Hepatocyte (in vitro differentiated cells): ENCODE data around the gene AQP12B. TPM values are rescaled to one million over a fixed set of nuclear protein-coding genes. Genes with fewer than 3 reads are reported as not detected.
A peak's percentile ranks its signal among the peaks of the same experiment; 100 is the strongest.

Experiments used
- DNase-seq: peaks from one replicate; pipeline ENCODE4 v3.0.0-alpha.2; 2016; ENCODE audit warnings: low spot score
- H2AFZ ChIP-seq: fragments of 200-600 bp; sonication (generic); 2 replicates; pipeline ENCODE4 v1.6.0; 2016; ENCODE audit warnings: antibody characterized with exemption, mild to moderate bottlenecking
- H3K27ac ChIP-seq: fragments of 200-600 bp; sonication (generic); 2 replicates; pipeline ENCODE4 v1.5.1; 2016; ENCODE audit warnings: mild to moderate bottlenecking
- H3K27me3 ChIP-seq: fragments of 200-600 bp; sonication (generic); 2 replicates; pipeline ENCODE4 v1.6.1; 2016
- H3K36me3 ChIP-seq: fragments of 200-600 bp; sonication (generic); replicated peaks from 2 replicates; pipeline ENCODE4 v1.5.1; 2016; ENCODE audit warnings: low read depth; ENCODE audit not compliant: insufficient read depth
- H3K4me1 ChIP-seq: fragments of 200-600 bp; sonication (generic); 2 replicates; pipeline ENCODE4 v1.5.1; 2016; ENCODE audit warnings: mild to moderate bottlenecking, moderate library complexity; ENCODE audit not compliant: insufficient read depth
- H3K4me2 ChIP-seq: fragments of 200-600 bp; sonication (generic); 2 replicates; pipeline ENCODE4 v1.6.0; 2016
- H3K4me3 ChIP-seq: fragments of 200-600 bp; sonication (generic); 2 replicates; pipeline ENCODE4 v1.5.1; 2016; ENCODE audit warnings: mild to moderate bottlenecking
- H3K79me2 ChIP-seq: fragments of 200-600 bp; sonication (generic); 2 replicates; pipeline ENCODE4 v1.6.0; 2017; ENCODE audit warnings: mild to moderate bottlenecking
- H3K9me2 ChIP-seq: fragments of 200-600 bp; sonication (generic); replicated peaks from 2 replicates; pipeline ENCODE4 v1.6.0; 2017; ENCODE audit warnings: mild to moderate bottlenecking; ENCODE audit not compliant: insufficient read depth
- H3K9me3 ChIP-seq: fragments of 200-600 bp; sonication (generic); 2 replicates; pipeline ENCODE4 v1.5.1; 2016; ENCODE audit warnings: low read depth, mild to moderate bottlenecking
- H4K20me1 ChIP-seq: fragments of 200-600 bp; sonication (generic); 2 replicates; pipeline ENCODE4 v1.6.0; 2016; ENCODE audit warnings: mild to moderate bottlenecking; ENCODE audit not compliant: insufficient read depth, poor library complexity, severe bottlenecking
- EZH2 ChIP-seq: fragments of 200-600 bp; sonication (generic); IDR thresholded peaks from 2 replicates; pipeline ENCODE4 v1.6.1; 2016; ENCODE audit warnings: antibody characterized with exemption, mild to moderate bottlenecking, borderline replicate concordance
- EZH2phosphoT487 ChIP-seq: fragments of 200-600 bp; sonication (generic); IDR thresholded peaks from one replicate; pipeline ENCODE4 v1.6.1; 2018; ENCODE audit warnings: antibody characterized with exemption, mild to moderate bottlenecking, low read depth, moderate library complexity; ENCODE audit not compliant: unreplicated experiment, severe bottlenecking
- WGBS: methylation state at CpG from one replicate; pipeline ENCODE4 v1.1.6; 2016; ENCODE audit warnings: low lambda C conversion rate; ENCODE audit errors: missing lambda C conversion rate; 5-methylcytosine and 5-hydroxymethylcytosine counted together
- polyA plus RNA-seq: library from polyadenylated mRNA; unstranded; fragments of >200 nt; fragmentation: Nextera tagmentation; extraction: Ambion mirVana; gene quantifications from 2 replicates; pipeline ENCODE4 v1.2.1, GENCODE V29; 2016
- total RNA-seq: library from RNA; depleted of rRNA; stranded (reverse); fragments of >200 nt; gene quantifications from 2 replicates; pipeline ENCODE4 v1.2.3, GENCODE V29; 2014
- TF ChIP-seq, protein P1 (sequence below): fragments of 200-600 bp; sonication (generic); IDR thresholded peaks from 2 replicates; pipeline ENCODE4 v1.5.1; 2016; ENCODE audit warnings: antibody characterized with exemption, mild to moderate bottlenecking; ENCODE audit not compliant: poor library complexity

Gene AQP12B
- total and polyA plus RNA-seq, 2 experiments from 2014 or later: 0.53 TPM; not detected in 1

DNA sequence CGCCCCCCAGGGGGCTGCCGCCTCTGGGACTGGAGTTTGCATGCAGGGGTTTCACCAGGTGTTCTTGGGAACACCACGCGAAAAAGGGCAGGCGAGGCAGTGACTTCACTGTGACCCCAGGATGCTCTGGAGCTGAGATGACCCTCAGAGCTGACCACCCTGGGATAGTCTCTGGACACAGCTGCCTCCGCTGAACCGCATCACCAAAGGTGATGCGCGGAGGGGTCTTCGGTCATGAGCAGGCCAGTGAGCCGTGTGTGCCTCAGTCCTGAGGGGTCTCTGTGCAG, 39.9 kb downstream of the AQP12B start:
- Histone ChIP-seq H3K4me1 (no peaks in the 10 kb centered on the region), H3K4me2 (no peak overlapping the region), H3K36me3 (no peaks in the 10 kb centered on the region), H3K27me3 (no peaks in the 10 kb centered on the region), H4K20me1 (no peaks in the 10 kb centered on the region), H3K9me2 (no peaks in the 10 kb centered on the region), H3K27ac (no peak overlapping the region), H2AFZ (no peak overlapping the region), H3K9me3 (no peaks in the 10 kb centered on the region), H3K4me3 (no peak overlapping the region), H3K79me2 (no peaks in the 10 kb centered on the region)
- TF ChIP-seq EZH2phosphoT487 (no peak), EZH2 (no peak)
- TF ChIP-seq, protein P1, sequence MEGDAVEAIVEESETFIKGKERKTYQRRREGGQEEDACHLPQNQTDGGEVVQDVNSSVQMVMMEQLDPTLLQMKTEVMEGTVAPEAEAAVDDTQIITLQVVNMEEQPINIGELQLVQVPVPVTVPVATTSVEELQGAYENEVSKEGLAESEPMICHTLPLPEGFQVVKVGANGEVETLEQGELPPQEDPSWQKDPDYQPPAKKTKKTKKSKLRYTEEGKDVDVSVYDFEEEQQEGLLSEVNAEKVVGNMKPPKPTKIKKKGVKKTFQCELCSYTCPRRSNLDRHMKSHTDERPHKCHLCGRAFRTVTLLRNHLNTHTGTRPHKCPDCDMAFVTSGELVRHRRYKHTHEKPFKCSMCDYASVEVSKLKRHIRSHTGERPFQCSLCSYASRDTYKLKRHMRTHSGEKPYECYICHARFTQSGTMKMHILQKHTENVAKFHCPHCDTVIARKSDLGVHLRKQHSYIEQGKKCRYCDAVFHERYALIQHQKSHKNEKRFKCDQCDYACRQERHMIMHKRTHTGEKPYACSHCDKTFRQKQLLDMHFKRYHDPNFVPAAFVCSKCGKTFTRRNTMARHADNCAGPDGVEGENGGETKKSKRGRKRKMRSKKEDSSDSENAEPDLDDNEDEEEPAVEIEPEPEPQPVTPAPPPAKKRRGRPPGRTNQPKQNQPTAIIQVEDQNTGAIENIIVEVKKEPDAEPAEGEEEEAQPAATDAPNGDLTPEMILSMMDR: no peak
- DNase-seq: no peak
- whole genome bisulfite sequencing: 98% methylated on average over 11 of the region's 11 CpGs

DNA sequence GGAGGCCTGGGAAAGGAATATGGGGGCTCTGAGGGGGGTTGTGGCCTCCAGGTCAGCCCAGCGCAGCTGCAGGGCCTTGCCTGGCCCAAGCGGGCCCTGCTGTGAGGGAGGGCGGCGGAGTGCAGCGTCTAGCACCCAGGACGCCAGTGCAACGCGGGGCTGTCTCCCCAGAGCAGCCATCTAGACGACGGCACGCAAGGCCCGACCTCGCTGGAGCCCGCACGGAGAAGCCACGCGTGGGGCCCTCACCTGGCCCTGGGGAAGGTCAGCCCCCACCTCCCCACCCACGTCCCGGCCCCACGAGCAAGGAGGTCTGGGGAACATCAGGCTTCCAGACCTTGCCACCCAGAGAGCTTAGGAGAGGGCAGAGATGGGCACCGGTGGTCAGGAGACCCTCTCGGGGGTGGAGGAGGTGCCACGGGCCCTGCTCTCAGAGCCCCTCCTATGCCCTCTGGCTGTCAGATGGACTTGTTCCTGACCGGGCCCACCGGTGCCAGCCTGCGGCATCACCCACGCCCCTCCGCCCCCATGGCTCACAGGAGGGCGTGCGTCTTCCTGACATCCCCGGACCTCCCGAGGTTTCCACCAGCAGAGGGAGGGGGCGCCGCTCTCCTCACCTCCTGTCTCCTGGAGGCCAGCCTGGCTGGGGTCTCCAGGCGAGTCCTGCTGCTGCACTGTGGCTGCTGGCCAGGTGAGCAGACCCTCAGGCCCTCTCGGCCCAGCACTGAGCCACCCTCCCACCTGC, 40.5 kb downstream of the AQP12B start:
- DNase-seq: no peak
- WGBS: 92% methylated on average over 31 of the region's 36 CpGs
- no peaks in the 10 kb centered on the region for H3K79me2 ChIP-seq
- H3K4me2 ChIP-seq: no peak overlapping the region
- H3K9me2 ChIP-seq: no peaks in the 10 kb centered on the region
- no peak overlapping the region for H3K27ac ChIP-seq
- H3K9me3 ChIP-seq: no peaks in the 10 kb centered on the region
- H4K20me1 ChIP-seq: no peaks in the 10 kb centered on the region
- H3K36me3 ChIP-seq: no peaks in the 10 kb centered on the region
- TF ChIP-seq EZH2: no peak
- TF ChIP-seq, protein P1: no peak
- no peak for TF ChIP-seq EZH2phosphoT487
- H2AFZ ChIP-seq: no peak overlapping the region
- H3K27me3 ChIP-seq: no peaks in the 10 kb centered on the region
- H3K4me3 ChIP-seq: no peak overlapping the region
- no peaks in the 10 kb centered on the region for H3K4me1 ChIP-seq

- DNase-seq: peak; percentile 76
- Histone ChIP-seq H3K27me3 (no peaks in the 10 kb centered on the region), H2AFZ (no peak overlapping the region), H3K9me2 (no peaks in the 10 kb centered on the region), H3K9me3 (no peaks in the 10 kb centered on the region), H3K79me2 (no peaks in the 10 kb centered on the region), H3K4me3 (no peak overlapping the region), H3K4me2 (no peak overlapping the region), H3K27ac (no peak overlapping the region), H3K36me3 (no peaks in the 10 kb centered on the region), H4K20me1 (no peaks in the 10 kb centered on the region), H3K4me1 (no peaks in the 10 kb centered on the region)
- WGBS: 16% methylated on average over 12 of the region's 16 CpGs
- TF ChIP-seq, protein P1: peak; percentile 53
- TF ChIP-seq EZH2 (no peak), EZH2phosphoT487 (no peak)
Measured at GRCh38 chr2:240640939-240641338, 41.7 kb downstream of the AQP12B start.
